WTC11 (cell line): ENCODE data around the gene CDSN. TPM values are rescaled to one million over a fixed set of nuclear protein-coding genes. Genes with fewer than 3 reads are reported as not detected.

Source experiments
- ATAC-seq: fragments of 200-7000 bp; cut with Tn5 transposase; 2 replicates; pipeline ENCODE4 v1.10.0; 2021; ENCODE audit warnings: mild to moderate bottlenecking, moderate library complexity
- CTCF ChIA-PET: fragments of 300-600 bp; sonication (Branson Sonifier 250); formaldehyde crosslinking; loops from one replicate; lab custom pipeline; 2021; ENCODE audit warnings: antibody characterized with exemption; lab: Charles Lee
- POLR2A ChIA-PET: fragments of 350-600 bp; sonication (Branson Sonifier 250); formaldehyde crosslinking; loops from one replicate; lab custom pipeline; 2021; ENCODE audit warnings: antibody characterized with exemption; lab: Charles Lee
- DNase-seq: peaks from one replicate; pipeline ENCODE4 v3.0.0; 2021; ENCODE audit warnings: low spot score
- H3K27ac Mint-ChIP-seq: 2 replicates; pipeline ENCODE4 v1.8.0; 2021; ENCODE audit warnings: mixed read lengths
- H3K27me3 Mint-ChIP-seq: 2 replicates; pipeline ENCODE4 v1.8.0; 2021; ENCODE audit warnings: low read depth, mild to moderate bottlenecking, moderate library complexity, mixed read lengths
- H3K36me3 Mint-ChIP-seq: 2 replicates; pipeline ENCODE4 v1.8.0; 2021; ENCODE audit warnings: mixed read lengths
- H3K4me1 Mint-ChIP-seq: 2 replicates; pipeline ENCODE4 v1.8.0; 2022; ENCODE audit warnings: mixed read lengths
- H3K4me3 Mint-ChIP-seq: 2 replicates; pipeline ENCODE4 v1.8.0; 2021; ENCODE audit warnings: mild to moderate bottlenecking, moderate library complexity, mixed read lengths
- H3K9me3 Mint-ChIP-seq: 2 replicates; pipeline ENCODE4 v1.8.0; 2021; ENCODE audit warnings: mixed read lengths
- GRHL2 ChIP-seq: fragments of 250-450 bp; sonication (Bioruptor Pico); IDR thresholded peaks from 2 replicates; pipeline ENCODE4 v1.8.0; 2022; ENCODE audit warnings: mild to moderate bottlenecking, moderate library complexity; ENCODE audit not compliant: insufficient replicate concordance, severe bottlenecking
- GTF2I ChIP-seq: fragments of 250-450 bp; sonication (Bioruptor Pico); conservative IDR thresholded peaks from 2 replicates; pipeline ENCODE4 v1.4.0; 2021; ENCODE audit warnings: mild to moderate bottlenecking
- NFE2L1 ChIP-seq: sonication (generic); formaldehyde crosslinking; IDR thresholded peaks from 2 replicates; pipeline ENCODE4 v1.8.1; 2023; ENCODE audit warnings: missing genetic modification reagents
- TEAD4 ChIP-seq: sonication (generic); formaldehyde crosslinking; IDR thresholded peaks from 2 replicates; pipeline ENCODE4 v1.8.0; 2022; ENCODE audit warnings: mild to moderate bottlenecking, missing genetic modification reagents
- ZBTB21 ChIP-seq: sonication (generic); formaldehyde crosslinking; IDR thresholded peaks from 2 replicates; pipeline ENCODE4 v1.8.1; 2023; ENCODE audit warnings: mild to moderate bottlenecking, missing genetic modification reagents, borderline replicate concordance
- ZNF423 ChIP-seq: fragments of 250-450 bp; sonication (Bioruptor Pico); IDR thresholded peaks from 2 replicates; pipeline ENCODE4 v2.1.2; 2022; ENCODE audit warnings: mild to moderate bottlenecking, moderate library complexity
- total RNA-seq: library from RNA; stranded (reverse); gene quantifications from 3 replicates; pipeline ENCODE4 v1.2.3, GENCODE V29; 2021
- TF ChIP-seq, protein P1 (sequence below): sonication (generic); formaldehyde crosslinking; IDR thresholded peaks from 2 replicates; pipeline ENCODE4 v1.8.0; 2023; ENCODE audit warnings: missing genetic modification reagents, mild to moderate bottlenecking, borderline replicate concordance
- TF ChIP-seq, protein P2 (sequence below): fragments of 250-450 bp; sonication (Bioruptor Pico); IDR thresholded peaks from 2 replicates; pipeline ENCODE4 v1.9.0; 2021; ENCODE audit warnings: mild to moderate bottlenecking
- TF ChIP-seq, protein P3 (sequence below): sonication (generic); formaldehyde crosslinking; IDR thresholded peaks from 2 replicates; pipeline ENCODE4 v1.8.1; 2023; ENCODE audit warnings: mild to moderate bottlenecking, missing genetic modification reagents, moderate library complexity
- TF ChIP-seq, protein P4 (sequence below): sonication (generic); formaldehyde crosslinking; IDR thresholded peaks from 2 replicates; pipeline ENCODE4 v1.8.0; 2023; ENCODE audit warnings: missing genetic modification reagents
- TF ChIP-seq, protein P5 (sequence below): sonication (generic); formaldehyde crosslinking; IDR thresholded peaks from 2 replicates; pipeline ENCODE4 v1.8.1; 2022; ENCODE audit warnings: low read depth, missing genetic modification reagents, borderline replicate concordance
- TF ChIP-seq, protein P6 (sequence below): sonication (generic); formaldehyde crosslinking; IDR thresholded peaks from 2 replicates; pipeline ENCODE4 v1.8.1; 2023; ENCODE audit warnings: mild to moderate bottlenecking, missing genetic modification reagents
- TF ChIP-seq, protein P7 (sequence below): sonication (generic); formaldehyde crosslinking; IDR thresholded peaks from 2 replicates; pipeline ENCODE4 v1.8.0; 2022; ENCODE audit warnings: mild to moderate bottlenecking, missing genetic modification reagents

Gene CDSN
- total RNA-seq, 1 experiment from 2014 or later: not detected

DNA sequence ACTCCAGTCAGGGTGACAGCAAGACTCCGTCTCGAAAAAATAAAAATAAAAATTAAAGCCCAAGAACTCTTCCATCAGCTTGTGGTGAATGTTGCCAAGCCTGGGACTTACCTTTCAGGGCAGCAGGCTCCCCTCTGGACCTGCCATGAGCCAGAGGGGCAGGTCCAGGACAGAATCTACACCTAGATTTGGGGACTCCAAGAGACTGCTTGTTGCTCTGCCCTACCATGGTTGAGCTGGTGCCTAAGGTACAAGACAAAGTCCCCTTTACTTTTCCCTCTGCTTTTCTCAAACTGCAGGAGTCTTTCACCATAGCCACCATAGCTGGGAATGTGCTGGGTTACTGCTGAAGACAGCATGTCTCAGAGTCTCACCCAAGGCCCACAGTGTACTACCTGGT is 17.1 kb downstream of the CDSN start:
- CTCF ChIA-PET: interaction anchor here (0.8 to 2.1 kb wide), 23 partner anchors 8 to 386 kb away, joined by 3 to 25 read pairs (median 5); partner anchors contain the start of genes C6orf15, MDC1, PSORS1C1 and TCF19
- no peak for ATAC-seq
- H3K4me3 Mint-ChIP-seq: no peak overlapping the region
- no peaks in the 10 kb centered on the region for H3K9me3 Mint-ChIP-seq
- POLR2A ChIA-PET: interaction anchor here (1.0 kb wide), 1 partner anchor 23 kb away, joined by 3 read pairs; no protein-coding TSS in a partner anchor
- no peak for DNase-seq
- no peaks in the 10 kb centered on the region for H3K36me3 Mint-ChIP-seq
- H3K27me3 Mint-ChIP-seq: no peaks in the 10 kb centered on the region; the same call in 1 of the 2 replicates
- H3K27ac Mint-ChIP-seq: no peak overlapping the region
- 0 out of 2 replicates have a peak, but pooled peaks cover 3% of the 10 kb centered on the region for H3K4me1 Mint-ChIP-seq
- TF ChIP-seq, protein P1, sequence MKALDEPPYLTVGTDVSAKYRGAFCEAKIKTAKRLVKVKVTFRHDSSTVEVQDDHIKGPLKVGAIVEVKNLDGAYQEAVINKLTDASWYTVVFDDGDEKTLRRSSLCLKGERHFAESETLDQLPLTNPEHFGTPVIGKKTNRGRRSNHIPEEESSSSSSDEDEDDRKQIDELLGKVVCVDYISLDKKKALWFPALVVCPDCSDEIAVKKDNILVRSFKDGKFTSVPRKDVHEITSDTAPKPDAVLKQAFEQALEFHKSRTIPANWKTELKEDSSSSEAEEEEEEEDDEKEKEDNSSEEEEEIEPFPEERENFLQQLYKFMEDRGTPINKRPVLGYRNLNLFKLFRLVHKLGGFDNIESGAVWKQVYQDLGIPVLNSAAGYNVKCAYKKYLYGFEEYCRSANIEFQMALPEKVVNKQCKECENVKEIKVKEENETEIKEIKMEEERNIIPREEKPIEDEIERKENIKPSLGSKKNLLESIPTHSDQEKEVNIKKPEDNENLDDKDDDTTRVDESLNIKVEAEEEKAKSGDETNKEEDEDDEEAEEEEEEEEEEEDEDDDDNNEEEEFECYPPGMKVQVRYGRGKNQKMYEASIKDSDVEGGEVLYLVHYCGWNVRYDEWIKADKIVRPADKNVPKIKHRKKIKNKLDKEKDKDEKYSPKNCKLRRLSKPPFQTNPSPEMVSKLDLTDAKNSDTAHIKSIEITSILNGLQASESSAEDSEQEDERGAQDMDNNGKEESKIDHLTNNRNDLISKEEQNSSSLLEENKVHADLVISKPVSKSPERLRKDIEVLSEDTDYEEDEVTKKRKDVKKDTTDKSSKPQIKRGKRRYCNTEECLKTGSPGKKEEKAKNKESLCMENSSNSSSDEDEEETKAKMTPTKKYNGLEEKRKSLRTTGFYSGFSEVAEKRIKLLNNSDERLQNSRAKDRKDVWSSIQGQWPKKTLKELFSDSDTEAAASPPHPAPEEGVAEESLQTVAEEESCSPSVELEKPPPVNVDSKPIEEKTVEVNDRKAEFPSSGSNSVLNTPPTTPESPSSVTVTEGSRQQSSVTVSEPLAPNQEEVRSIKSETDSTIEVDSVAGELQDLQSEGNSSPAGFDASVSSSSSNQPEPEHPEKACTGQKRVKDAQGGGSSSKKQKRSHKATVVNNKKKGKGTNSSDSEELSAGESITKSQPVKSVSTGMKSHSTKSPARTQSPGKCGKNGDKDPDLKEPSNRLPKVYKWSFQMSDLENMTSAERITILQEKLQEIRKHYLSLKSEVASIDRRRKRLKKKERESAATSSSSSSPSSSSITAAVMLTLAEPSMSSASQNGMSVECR (CRISPR knock-in tag): no peak
- TF ChIP-seq GRHL2 (CRISPR knock-in tag): no peak
- TF ChIP-seq, protein P2, sequence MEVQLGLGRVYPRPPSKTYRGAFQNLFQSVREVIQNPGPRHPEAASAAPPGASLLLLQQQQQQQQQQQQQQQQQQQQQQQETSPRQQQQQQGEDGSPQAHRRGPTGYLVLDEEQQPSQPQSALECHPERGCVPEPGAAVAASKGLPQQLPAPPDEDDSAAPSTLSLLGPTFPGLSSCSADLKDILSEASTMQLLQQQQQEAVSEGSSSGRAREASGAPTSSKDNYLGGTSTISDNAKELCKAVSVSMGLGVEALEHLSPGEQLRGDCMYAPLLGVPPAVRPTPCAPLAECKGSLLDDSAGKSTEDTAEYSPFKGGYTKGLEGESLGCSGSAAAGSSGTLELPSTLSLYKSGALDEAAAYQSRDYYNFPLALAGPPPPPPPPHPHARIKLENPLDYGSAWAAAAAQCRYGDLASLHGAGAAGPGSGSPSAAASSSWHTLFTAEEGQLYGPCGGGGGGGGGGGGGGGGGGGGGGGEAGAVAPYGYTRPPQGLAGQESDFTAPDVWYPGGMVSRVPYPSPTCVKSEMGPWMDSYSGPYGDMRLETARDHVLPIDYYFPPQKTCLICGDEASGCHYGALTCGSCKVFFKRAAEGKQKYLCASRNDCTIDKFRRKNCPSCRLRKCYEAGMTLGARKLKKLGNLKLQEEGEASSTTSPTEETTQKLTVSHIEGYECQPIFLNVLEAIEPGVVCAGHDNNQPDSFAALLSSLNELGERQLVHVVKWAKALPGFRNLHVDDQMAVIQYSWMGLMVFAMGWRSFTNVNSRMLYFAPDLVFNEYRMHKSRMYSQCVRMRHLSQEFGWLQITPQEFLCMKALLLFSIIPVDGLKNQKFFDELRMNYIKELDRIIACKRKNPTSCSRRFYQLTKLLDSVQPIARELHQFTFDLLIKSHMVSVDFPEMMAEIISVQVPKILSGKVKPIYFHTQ (CRISPR knock-in tag): no peak
- TF ChIP-seq, protein P3, sequence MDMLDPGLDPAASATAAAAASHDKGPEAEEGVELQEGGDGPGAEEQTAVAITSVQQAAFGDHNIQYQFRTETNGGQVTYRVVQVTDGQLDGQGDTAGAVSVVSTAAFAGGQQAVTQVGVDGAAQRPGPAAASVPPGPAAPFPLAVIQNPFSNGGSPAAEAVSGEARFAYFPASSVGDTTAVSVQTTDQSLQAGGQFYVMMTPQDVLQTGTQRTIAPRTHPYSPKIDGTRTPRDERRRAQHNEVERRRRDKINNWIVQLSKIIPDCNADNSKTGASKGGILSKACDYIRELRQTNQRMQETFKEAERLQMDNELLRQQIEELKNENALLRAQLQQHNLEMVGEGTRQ: no peak
- TF ChIP-seq TEAD4 (CRISPR knock-in tag): no peak
- TF ChIP-seq, protein P4, sequence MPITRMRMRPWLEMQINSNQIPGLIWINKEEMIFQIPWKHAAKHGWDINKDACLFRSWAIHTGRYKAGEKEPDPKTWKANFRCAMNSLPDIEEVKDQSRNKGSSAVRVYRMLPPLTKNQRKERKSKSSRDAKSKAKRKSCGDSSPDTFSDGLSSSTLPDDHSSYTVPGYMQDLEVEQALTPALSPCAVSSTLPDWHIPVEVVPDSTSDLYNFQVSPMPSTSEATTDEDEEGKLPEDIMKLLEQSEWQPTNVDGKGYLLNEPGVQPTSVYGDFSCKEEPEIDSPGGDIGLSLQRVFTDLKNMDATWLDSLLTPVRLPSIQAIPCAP (CRISPR knock-in tag): no peak
- no peak for TF ChIP-seq ZNF423 (CRISPR knock-in tag)
- TF ChIP-seq, protein P5, sequence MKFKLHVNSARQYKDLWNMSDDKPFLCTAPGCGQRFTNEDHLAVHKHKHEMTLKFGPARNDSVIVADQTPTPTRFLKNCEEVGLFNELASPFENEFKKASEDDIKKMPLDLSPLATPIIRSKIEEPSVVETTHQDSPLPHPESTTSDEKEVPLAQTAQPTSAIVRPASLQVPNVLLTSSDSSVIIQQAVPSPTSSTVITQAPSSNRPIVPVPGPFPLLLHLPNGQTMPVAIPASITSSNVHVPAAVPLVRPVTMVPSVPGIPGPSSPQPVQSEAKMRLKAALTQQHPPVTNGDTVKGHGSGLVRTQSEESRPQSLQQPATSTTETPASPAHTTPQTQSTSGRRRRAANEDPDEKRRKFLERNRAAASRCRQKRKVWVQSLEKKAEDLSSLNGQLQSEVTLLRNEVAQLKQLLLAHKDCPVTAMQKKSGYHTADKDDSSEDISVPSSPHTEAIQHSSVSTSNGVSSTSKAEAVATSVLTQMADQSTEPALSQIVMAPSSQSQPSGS (CRISPR knock-in tag): no peak
- TF ChIP-seq, protein P6, sequence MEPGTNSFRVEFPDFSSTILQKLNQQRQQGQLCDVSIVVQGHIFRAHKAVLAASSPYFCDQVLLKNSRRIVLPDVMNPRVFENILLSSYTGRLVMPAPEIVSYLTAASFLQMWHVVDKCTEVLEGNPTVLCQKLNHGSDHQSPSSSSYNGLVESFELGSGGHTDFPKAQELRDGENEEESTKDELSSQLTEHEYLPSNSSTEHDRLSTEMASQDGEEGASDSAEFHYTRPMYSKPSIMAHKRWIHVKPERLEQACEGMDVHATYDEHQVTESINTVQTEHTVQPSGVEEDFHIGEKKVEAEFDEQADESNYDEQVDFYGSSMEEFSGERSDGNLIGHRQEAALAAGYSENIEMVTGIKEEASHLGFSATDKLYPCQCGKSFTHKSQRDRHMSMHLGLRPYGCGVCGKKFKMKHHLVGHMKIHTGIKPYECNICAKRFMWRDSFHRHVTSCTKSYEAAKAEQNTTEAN (CRISPR knock-in tag): no peak
- no peak for TF ChIP-seq GTF2I (CRISPR knock-in tag)
- TF ChIP-seq ZBTB21 (CRISPR knock-in tag): no peak
- TF ChIP-seq, protein P7, sequence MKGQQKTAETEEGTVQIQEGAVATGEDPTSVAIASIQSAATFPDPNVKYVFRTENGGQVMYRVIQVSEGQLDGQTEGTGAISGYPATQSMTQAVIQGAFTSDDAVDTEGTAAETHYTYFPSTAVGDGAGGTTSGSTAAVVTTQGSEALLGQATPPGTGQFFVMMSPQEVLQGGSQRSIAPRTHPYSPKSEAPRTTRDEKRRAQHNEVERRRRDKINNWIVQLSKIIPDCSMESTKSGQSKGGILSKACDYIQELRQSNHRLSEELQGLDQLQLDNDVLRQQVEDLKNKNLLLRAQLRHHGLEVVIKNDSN: no peak
- TF ChIP-seq NFE2L1 (CRISPR knock-in tag): no peak
